H9 (cell line): Measurements from ENCODE around the gene GLYATL1. TPM values are rescaled to one million over a fixed set of nuclear protein-coding genes. Genes with fewer than 3 reads are reported as not detected.

Source experiments
- DNase-seq: peaks from one replicate; pipeline ENCODE4 v3.0.0-alpha.2; 2017
- H2AFZ ChIP-seq: one replicate; pipeline ENCODE4 v1.6.1; 2013; ENCODE audit warnings: mild to moderate bottlenecking, low read length, control low read depth, moderate library complexity
- H2AK5ac ChIP-seq: 2 replicates; pipeline ENCODE4 v1.6.1; 2013; ENCODE audit warnings: low read length, control low read depth, mixed read lengths; ENCODE audit not compliant: insufficient read length
- H2BK120ac ChIP-seq: one replicate; pipeline ENCODE4 v1.6.1; 2013; ENCODE audit warnings: low read depth, mild to moderate bottlenecking, low read length, control low read depth, inconsistent platforms; ENCODE audit not compliant: poor library complexity, severe bottlenecking
- H2BK12ac ChIP-seq: 2 replicates; pipeline ENCODE4 v1.6.1; 2013; ENCODE audit warnings: low read length, control low read depth, mixed read lengths, low read depth; ENCODE audit not compliant: insufficient read length
- H2BK15ac ChIP-seq: 2 replicates; pipeline ENCODE4 v1.6.1; 2013; ENCODE audit warnings: low read depth, low read length, control low read depth
- H2BK20ac ChIP-seq: one replicate; pipeline ENCODE4 v1.6.1; 2013; ENCODE audit warnings: low read depth, mild to moderate bottlenecking, low read length, control low read depth, inconsistent platforms; ENCODE audit not compliant: poor library complexity, severe bottlenecking
- H2BK5ac ChIP-seq: 2 replicates; pipeline ENCODE4 v1.6.1; 2013; ENCODE audit warnings: low read length, control low read depth, mixed read lengths; ENCODE audit not compliant: insufficient read length
- H3K14ac ChIP-seq: 2 replicates; pipeline ENCODE4 v1.6.1; 2013; ENCODE audit warnings: low read length, control low read depth; ENCODE audit not compliant: insufficient read depth
- H3K18ac ChIP-seq: 2 replicates; pipeline ENCODE4 v1.6.1; 2013; ENCODE audit warnings: low read depth, mild to moderate bottlenecking, mixed read lengths, low read length, control low read depth; ENCODE audit not compliant: insufficient read length
- H3K23ac ChIP-seq: 2 replicates; pipeline ENCODE4 v1.6.1; 2013; ENCODE audit warnings: low read length, control low read depth, mixed read lengths, low read depth; ENCODE audit not compliant: insufficient read length
- H3K23me2 ChIP-seq: 2 replicates; pipeline ENCODE4 v1.6.1; 2013; ENCODE audit warnings: low read depth, mild to moderate bottlenecking, mixed read lengths, low read length, control low read depth; ENCODE audit not compliant: insufficient read length, poor library complexity, severe bottlenecking
- H3K27ac ChIP-seq: 2 replicates; pipeline ENCODE4 v1.5.1; 2013; ENCODE audit warnings: low read length, control low read depth, mixed read lengths, low read depth; ENCODE audit not compliant: insufficient read length
- H3K27me3 ChIP-seq: 2 replicates; pipeline ENCODE4 v1.6.1; 2013; ENCODE audit warnings: low read length, control low read depth, inconsistent platforms; ENCODE audit not compliant: insufficient read depth
- H3K4ac ChIP-seq: 2 replicates; pipeline ENCODE4 v1.6.1; 2013; ENCODE audit warnings: low read depth, mild to moderate bottlenecking, control low read depth, inconsistent platforms, low read length, moderate library complexity
- H3K4me1 ChIP-seq: 2 replicates; pipeline ENCODE4 v1.6.1; 2013; ENCODE audit warnings: low read length, control low read depth, inconsistent platforms; ENCODE audit not compliant: insufficient read depth
- H3K4me2 ChIP-seq: 2 replicates; pipeline ENCODE4 v1.6.1; 2013; ENCODE audit warnings: low read length, control low read depth, mixed read lengths; ENCODE audit not compliant: insufficient read length, insufficient read depth
- H3K56ac ChIP-seq: 2 replicates; pipeline ENCODE4 v1.6.1; 2013; ENCODE audit warnings: low read depth, mild to moderate bottlenecking, mixed read lengths, low read length, control low read depth; ENCODE audit not compliant: insufficient read length
- H3K79me1 ChIP-seq: 2 replicates; pipeline ENCODE4 v1.6.1; 2013; ENCODE audit warnings: low read depth, mild to moderate bottlenecking, moderate library complexity, low read length, control low read depth, inconsistent platforms; ENCODE audit not compliant: insufficient read depth, poor library complexity, severe bottlenecking
- H3K79me2 ChIP-seq: 2 replicates; pipeline ENCODE4 v1.6.1; 2013; ENCODE audit warnings: low read length, control low read depth, inconsistent platforms; ENCODE audit not compliant: insufficient read depth
- H3K9ac ChIP-seq: 2 replicates; pipeline ENCODE4 v1.6.1; 2013; ENCODE audit warnings: low read length, control low read depth, mixed read lengths; ENCODE audit not compliant: insufficient read length; ENCODE audit errors: extremely low read depth
- H3K9me3 ChIP-seq: one replicate; pipeline ENCODE4 v1.6.1; 2013; ENCODE audit warnings: low read depth, low read length, inconsistent platforms; ENCODE audit not compliant: control insufficient read depth
- H3T11ph ChIP-seq: one replicate; pipeline ENCODE4 v1.6.1; 2013; ENCODE audit warnings: mild to moderate bottlenecking, low read length, control low read depth, inconsistent platforms
- H4K20me1 ChIP-seq: one replicate; pipeline ENCODE4 v1.6.1; 2013; ENCODE audit not compliant: control insufficient read depth, insufficient read length, insufficient read depth
- H4K5ac ChIP-seq: 2 replicates; pipeline ENCODE4 v1.6.1; 2013; ENCODE audit warnings: low read depth, mild to moderate bottlenecking, mixed read lengths, low read length, control low read depth; ENCODE audit not compliant: insufficient read length
- H4K8ac ChIP-seq: replicated peaks from 2 replicates; pipeline ENCODE4 v1.6.1; 2013; ENCODE audit warnings: low read length, control low read depth, mixed read lengths, low read depth; ENCODE audit not compliant: insufficient read length
- H4K91ac ChIP-seq: 2 replicates; pipeline ENCODE4 v1.6.1; 2013; ENCODE audit warnings: low read depth, mild to moderate bottlenecking, moderate library complexity, mixed read lengths, low read length, control low read depth; ENCODE audit not compliant: insufficient read length
- H3K27ac Mint-ChIP-seq, 3 experiments: 2 replicates in 2 of 3; 3 replicates in 1 of 3; pipeline ENCODE4 v1.8.0; 2020 to 2021; ENCODE audit warnings: mixed read lengths in 3 of 3, mild to moderate bottlenecking in 1 of 3, moderate library complexity in 1 of 3
- H3K27me3 Mint-ChIP-seq: 2 replicates; pipeline ENCODE4 v1.8.0; 2021; ENCODE audit warnings: low read depth, mild to moderate bottlenecking, moderate library complexity, mixed read lengths
- H3K36me3 Mint-ChIP-seq, 3 experiments: 2 replicates in 2 of 3; 3 replicates in 1 of 3; pipeline ENCODE4 v1.8.0; 2020 to 2021; ENCODE audit warnings: low read depth in 3 of 3, mixed read lengths in 3 of 3; ENCODE audit not compliant: insufficient read depth in 1 of 3
- H3K4me1 Mint-ChIP-seq, 2 experiments: 2 replicates each; pipeline ENCODE4 v1.8.0; 2020; ENCODE audit warnings: mixed read lengths in 2 of 2
- H3K4me3 Mint-ChIP-seq, 2 experiments: 2 replicates in 1 of 2; 3 replicates in 1 of 2; pipeline ENCODE4 v1.8.0; 2020 to 2021; ENCODE audit warnings: mild to moderate bottlenecking in 2 of 2, mixed read lengths in 2 of 2, moderate library complexity in 1 of 2
- H3K9me3 Mint-ChIP-seq, 2 experiments: 2 replicates in 1 of 2; 3 replicates in 1 of 2; pipeline ENCODE4 v1.8.0; 2020; ENCODE audit warnings: mild to moderate bottlenecking in 2 of 2, mixed read lengths in 2 of 2, moderate library complexity in 1 of 2
- WGBS: extraction: QIAGEN DNeasy Blood & Tissue Kit; methylation state at CpG from one replicate; pipeline ENCODE4 v1.1.7; 2013; ENCODE audit warnings: missing lambda C conversion rate, low lambda C conversion rate, mixed read lengths; ENCODE audit not compliant: insufficient read length; ENCODE audit errors: extremely low coverage; 5-methylcytosine and 5-hydroxymethylcytosine counted together
- total RNA-seq: library from RNA; stranded (reverse); gene quantifications from 2 replicates; pipeline ENCODE4 v1.2.1, GENCODE V29; 2021
- TF ChIP-seq, protein P1 (sequence below): fragments of 200-600 bp; sonication (generic); conservative IDR thresholded peaks from 3 replicates; pipeline ENCODE4 v1.8.0; 2021; ENCODE audit warnings: antibody characterized with exemption, mild to moderate bottlenecking

The GLYATL1 gene
- total RNA-seq, 1 experiment from 2014 or later: 2.8 TPM

DNA sequence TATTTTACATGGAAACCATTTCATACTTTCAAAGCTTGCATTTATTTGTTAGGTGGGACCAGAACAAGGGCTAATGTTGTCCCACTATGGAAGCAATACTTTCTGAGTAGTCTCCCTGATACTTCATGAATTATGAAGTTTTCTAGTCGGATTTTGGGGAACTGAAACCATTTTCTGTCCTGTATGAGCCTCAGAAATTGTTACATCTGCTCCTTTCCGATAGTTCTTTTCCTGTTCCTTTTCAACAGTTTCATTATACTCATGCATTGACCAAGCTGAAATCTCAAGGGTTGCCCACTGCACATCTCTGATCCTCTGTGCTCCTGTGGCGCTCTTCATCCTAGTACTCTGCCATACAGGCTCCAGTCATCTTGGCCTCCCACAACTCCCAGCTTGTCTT, 31.5 kb upstream of the GLYATL1 start:
- Histone ChIP-seq H3K14ac (no peak overlapping the region), H4K91ac (no peak overlapping the region), H3K23ac (no peak overlapping the region), H3K79me1 (no peaks in the 10 kb centered on the region), H3T11ph (no peak overlapping the region), H3K23me2 (peaks cover 5% of the 10 kb centered on the region), H3K9ac (no peak overlapping the region), H2AFZ (no peak overlapping the region), H2AK5ac (no peak overlapping the region), H3K56ac (no peak overlapping the region), H2BK120ac (no peak overlapping the region), H3K18ac (no peak overlapping the region), H3K79me2 (no peaks in the 10 kb centered on the region), H4K20me1 (no peaks in the 10 kb centered on the region), H3K4ac (no peak overlapping the region), H3K4me1 (no peaks in the 10 kb centered on the region), H3K27ac (no peak overlapping the region), H2BK20ac (no peak overlapping the region), H4K8ac (no peak overlapping the region), H3K9me3 (no peaks in the 10 kb centered on the region), H4K5ac (no peak overlapping the region), H2BK5ac (no peak overlapping the region), H3K27me3 (peaks cover 5% of the 10 kb centered on the region; the same call in 1 of the 2 replicates), H3K4me2 (no peak overlapping the region), H2BK12ac (no peak overlapping the region), H2BK15ac (no peak overlapping the region)
- H3K4me1 Mint-ChIP-seq: peaks cover 16% of the 10 kb centered on the region in 2 experiments
- TF ChIP-seq, protein P1, sequence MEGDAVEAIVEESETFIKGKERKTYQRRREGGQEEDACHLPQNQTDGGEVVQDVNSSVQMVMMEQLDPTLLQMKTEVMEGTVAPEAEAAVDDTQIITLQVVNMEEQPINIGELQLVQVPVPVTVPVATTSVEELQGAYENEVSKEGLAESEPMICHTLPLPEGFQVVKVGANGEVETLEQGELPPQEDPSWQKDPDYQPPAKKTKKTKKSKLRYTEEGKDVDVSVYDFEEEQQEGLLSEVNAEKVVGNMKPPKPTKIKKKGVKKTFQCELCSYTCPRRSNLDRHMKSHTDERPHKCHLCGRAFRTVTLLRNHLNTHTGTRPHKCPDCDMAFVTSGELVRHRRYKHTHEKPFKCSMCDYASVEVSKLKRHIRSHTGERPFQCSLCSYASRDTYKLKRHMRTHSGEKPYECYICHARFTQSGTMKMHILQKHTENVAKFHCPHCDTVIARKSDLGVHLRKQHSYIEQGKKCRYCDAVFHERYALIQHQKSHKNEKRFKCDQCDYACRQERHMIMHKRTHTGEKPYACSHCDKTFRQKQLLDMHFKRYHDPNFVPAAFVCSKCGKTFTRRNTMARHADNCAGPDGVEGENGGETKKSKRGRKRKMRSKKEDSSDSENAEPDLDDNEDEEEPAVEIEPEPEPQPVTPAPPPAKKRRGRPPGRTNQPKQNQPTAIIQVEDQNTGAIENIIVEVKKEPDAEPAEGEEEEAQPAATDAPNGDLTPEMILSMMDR: no peak
- H3K9me3 Mint-ChIP-seq: peaks cover 5 to 8% of the 10 kb centered on the region in 2 experiments; a peak in 4 of 5 replicates
- H3K4me3 Mint-ChIP-seq: no peak overlapping the region
- H3K27ac Mint-ChIP-seq: no peak overlapping the region
- whole genome bisulfite sequencing: no CpG with 5 or more reads among the region's 3 CpGs
- H3K27me3 Mint-ChIP-seq: peaks cover 74% of the 10 kb centered on the region
- H3K36me3 Mint-ChIP-seq: peaks cover 0 to 2% (median 0%) of the 10 kb centered on the region in 3 experiments; a peak in 2 of 7 replicates
- no peak for DNase-seq
